Measurements from ENCODE around the gene CHD1. TPM values are rescaled to one million over a fixed set of nuclear protein-coding genes. Genes with fewer than 3 reads are reported as not detected.

Gene CHD1
- total and polyA plus RNA-seq, 9 of the 15 experiments (the other 6 are each of a cell fraction or from before 2014, with no cell fraction given), result 27.3 to 133 (median 58.7) TPM

GRCh38 chr5:98927989-98928872 lies 576 bp downstream of the CHD1 start (continued):
- TF ChIP-seq ZNF766 (CRISPR knock-in tag; conservative IDR thresholded peaks at IDR 0.05) (0 out of 2 replicates have a peak, but pooled peaks have one; percentile 11), KLF13 (tag; IDR thresholded peaks at IDR 0.05; ENCODE audit: borderline replicate concordance, low read depth) (peak; percentile 48; the same call in 1 of the 2 replicates), ZNF175 (CRISPR knock-in tag; IDR thresholded peaks at IDR 0.05; ENCODE audit: low read depth) (0 out of 2 replicates have a peak, but pooled peaks have one; percentile 6), FOXP1 (CRISPR knock-in tag; IDR thresholded peaks at IDR 0.05) (0 out of 2 replicates have a peak, but pooled peaks have one; percentile 13), CREBBP (IDR thresholded peaks at IDR 0.05; ENCODE audit: low read depth, low read length) (no peak), PCBP1 (IDR thresholded peaks at IDR 0.05; ENCODE audit: low read depth, low read length, poor library complexity, severe bottlenecking) (peak; percentile 21), JUND (IDR thresholded peaks at IDR 0.05; ENCODE audit: borderline replicate concordance, low read depth, low read length) (no peak), JUND (tag; IDR thresholded peaks at IDR 0.05; ENCODE audit: borderline replicate concordance, low read depth, low read length) (no peak), TAF7 (tag; IDR thresholded peaks at IDR 0.05) (0 out of 2 replicates have a peak, but pooled peaks have one; percentile 44), FUS (optimal IDR thresholded peaks at IDR 0.05; ENCODE audit: low read depth, low read length) (peak; percentile 11), ELF4 (CRISPR knock-in tag; IDR thresholded peaks at IDR 0.05) (peak; percentile 27; the same call in 1 of the 2 replicates), SMAD4 (CRISPR knock-in tag; conservative IDR thresholded peaks at IDR 0.05) (peak; percentile 87; the same call in 1 of the 2 replicates), RCOR1 (IDR thresholded peaks at IDR 0.05; ENCODE audit: borderline replicate concordance in 1 of 2, low read depth in 2 of 2, low read length in 2 of 2) (peak in 1 of 2 experiments; percentile 27; a peak in 1 of 4 replicates), ZNF239 (CRISPR knock-in tag; IDR thresholded peaks at IDR 0.05) (no peak), CREB3 (tag; conservative IDR thresholded peaks at IDR 0.05; ENCODE audit: low read depth) (0 out of 2 replicates have a peak, but pooled peaks have one; percentile 8), MYC (IDR thresholded peaks at IDR 0.05; ENCODE audit: low read depth, low read length) (peak; percentile 82), MYC (CRISPR knock-in tag; IDR thresholded peaks at IDR 0.05; ENCODE audit: borderline replicate concordance, low read depth) (no peak), GTF2E2 (tag; IDR thresholded peaks at IDR 0.05) (peak; percentile 48; the same call in 1 of the 2 replicates), MLLT1 (IDR thresholded peaks at IDR 0.05) (peak; percentile 6 to 33; a peak in 1 of 4 replicates), TAL1 (IDR thresholded peaks at IDR 0.05) (0 out of 2 replicates have a peak, but pooled peaks have one; percentile 5), PTTG1 (tag; IDR thresholded peaks at IDR 0.05; ENCODE audit: low read depth) (no peak), SIN3B (IDR thresholded peaks at IDR 0.05; ENCODE audit: low read depth) (0 out of 2 replicates have a peak, but pooled peaks have one; percentile 26), PHF8 (IDR thresholded peaks at IDR 0.05; ENCODE audit: borderline replicate concordance, low read length) (peak; percentile 11; the same call in 1 of the 2 replicates), MAZ (CRISPR knock-in tag; conservative IDR thresholded peaks at IDR 0.05 in 1 of 2, IDR thresholded peaks at IDR 0.05 in 1 of 2) (0 out of 4 replicates have a peak, but pooled peaks of 1 of the 2 experiments have one; percentile 4), BCOR (IDR thresholded peaks at IDR 0.05) (peak; percentile 32; the same call in 1 of the 2 replicates)
